HG02763 (cell line): ENCODE measurements around the gene PKP1.

Experiments
- ATAC-seq: cut with Tn5 transposase; IDR thresholded peaks from one replicate; pipeline ENCODE4 v1.9.1; 2021; ENCODE audit warnings: mild to moderate bottlenecking, moderate library complexity; ENCODE audit not compliant: unreplicated experiment

PKP1 gene

DNA sequence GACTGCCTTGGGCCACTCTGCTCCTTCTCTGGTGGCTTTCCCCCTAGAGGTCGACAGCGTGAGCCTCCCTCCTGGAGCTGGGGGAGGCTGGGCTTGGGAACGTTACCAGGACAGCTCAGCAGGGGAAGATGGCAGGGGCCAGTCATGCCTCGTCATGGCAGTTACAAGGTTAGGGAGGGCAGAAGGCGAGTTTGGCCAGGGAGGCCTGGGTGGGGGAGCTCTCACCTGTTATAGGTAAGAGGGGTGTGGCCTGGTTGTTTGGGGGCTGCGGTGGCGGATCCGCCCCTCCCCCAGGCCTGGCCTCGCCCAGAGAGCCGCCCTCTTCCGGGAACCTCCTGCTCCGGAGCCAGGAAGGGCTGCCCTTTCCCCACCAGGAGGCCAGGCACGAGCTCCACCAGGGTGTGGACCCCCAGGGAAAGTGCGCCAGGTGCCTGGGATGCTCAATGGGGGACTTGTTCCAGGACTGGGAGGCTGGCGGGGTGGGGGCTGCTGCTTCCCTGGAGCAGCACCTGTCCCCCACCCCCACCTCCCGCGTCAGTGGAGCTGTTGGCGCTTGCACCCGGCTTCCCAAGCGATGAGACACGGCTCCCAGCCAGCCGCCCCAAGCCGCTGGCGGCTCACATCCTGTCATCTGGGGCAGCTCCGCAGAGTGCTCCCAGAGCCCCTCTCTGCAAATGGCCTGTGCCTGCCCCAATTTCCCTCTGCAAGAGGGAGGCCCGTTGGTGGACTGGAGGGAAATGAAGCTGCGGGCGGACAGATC lies 23.6 kb upstream of the PKP1 start:
- ATAC-seq = no peak

GRCh38 chr1:201260236-201260590 lies 23.1 kb upstream of the PKP1 start:
- no peak for ATAC-seq

GRCh38 chr1:201260648-201261311 lies 22.5 kb upstream of the PKP1 start:
- no peak for ATAC-seq

GRCh38 chr1:201261771-201262547 lies 21.3 kb upstream of the PKP1 start:
- no peak for ATAC-seq

GRCh38 chr1:201262963-201263608 lies 20.2 kb upstream of the PKP1 start:
- no peak for ATAC-seq

GRCh38 chr1:201264072-201264471 lies 19.2 kb upstream of the PKP1 start:
- ATAC-seq = no peak

- no peak for ATAC-seq
Observed at GRCh38 chr1:201264554-201264953, 18.8 kb upstream of the PKP1 start.

DNA sequence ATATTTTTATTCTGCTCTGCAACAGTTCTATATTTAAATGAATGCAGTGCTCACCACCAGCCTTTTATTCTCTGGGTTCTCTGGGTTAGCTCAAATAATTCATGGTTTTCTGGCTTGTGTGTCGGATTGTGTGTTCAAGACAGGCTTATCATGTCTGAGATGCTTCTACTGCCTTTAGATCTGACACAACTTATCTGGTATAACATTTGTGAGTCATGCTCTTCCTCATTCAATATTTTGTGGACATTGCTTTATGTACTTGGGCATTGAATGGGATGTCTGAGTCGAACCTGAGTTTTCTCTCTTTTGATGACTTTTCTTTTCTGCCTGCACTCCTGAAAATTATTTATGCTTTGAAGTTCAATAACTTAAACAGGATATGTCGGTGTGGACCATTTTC lies 17.6 kb upstream of the PKP1 start:
- no peak for ATAC-seq

DNA sequence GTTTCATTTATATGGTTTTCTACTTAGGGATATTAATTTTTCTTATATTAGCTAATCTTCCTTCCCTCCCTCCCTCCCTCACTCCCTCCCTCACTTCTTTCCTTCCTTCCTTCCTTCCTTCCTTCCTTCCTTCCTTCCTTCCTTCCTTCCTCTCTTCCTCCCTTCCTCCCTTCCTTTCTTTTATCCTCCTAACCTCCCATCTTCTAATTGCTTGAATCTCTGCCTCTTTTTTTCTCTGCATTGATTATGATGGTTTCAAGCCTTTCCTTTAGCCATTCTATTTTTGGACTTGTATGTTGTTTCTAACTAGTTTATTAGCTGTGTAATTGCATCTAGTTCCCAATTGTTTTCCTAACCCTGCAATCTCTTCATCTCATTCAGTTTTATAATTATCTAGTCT lies 17.0 kb upstream of the PKP1 start:
- ATAC-seq = no peak

DNA sequence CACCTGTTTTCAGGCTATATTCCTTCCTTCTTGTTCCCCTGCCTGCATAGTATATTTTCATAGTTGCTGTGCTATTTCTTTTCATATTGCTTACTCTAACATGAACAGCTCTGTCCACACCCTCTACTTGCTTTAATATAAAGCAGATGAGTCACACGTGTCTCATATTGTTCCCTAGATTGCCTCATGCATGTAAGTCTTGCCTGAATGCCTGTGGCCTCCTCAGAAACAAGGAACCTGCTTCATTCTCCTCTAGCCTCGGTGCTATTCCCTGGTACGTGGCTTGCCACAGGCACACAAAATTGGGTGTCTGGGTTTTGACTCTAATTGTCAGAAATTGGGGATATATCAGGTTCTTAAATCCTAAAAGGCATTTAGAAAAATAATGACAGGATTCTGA lies 16.5 kb upstream of the PKP1 start:
- ATAC-seq = no peak

GRCh38 chr1:201267481-201268229 lies 15.7 kb upstream of the PKP1 start:
- no peak for ATAC-seq

- ATAC-seq = no peak
Observed at GRCh38 chr1:201268604-201269151, 14.6 kb upstream of the PKP1 start.

- no peak for ATAC-seq
Observed at GRCh38 chr1:201269281-201269680, 14.0 kb upstream of the PKP1 start.

GRCh38 chr1:201269900-201270410 lies 13.4 kb upstream of the PKP1 start:
- ATAC-seq = no peak

DNA sequence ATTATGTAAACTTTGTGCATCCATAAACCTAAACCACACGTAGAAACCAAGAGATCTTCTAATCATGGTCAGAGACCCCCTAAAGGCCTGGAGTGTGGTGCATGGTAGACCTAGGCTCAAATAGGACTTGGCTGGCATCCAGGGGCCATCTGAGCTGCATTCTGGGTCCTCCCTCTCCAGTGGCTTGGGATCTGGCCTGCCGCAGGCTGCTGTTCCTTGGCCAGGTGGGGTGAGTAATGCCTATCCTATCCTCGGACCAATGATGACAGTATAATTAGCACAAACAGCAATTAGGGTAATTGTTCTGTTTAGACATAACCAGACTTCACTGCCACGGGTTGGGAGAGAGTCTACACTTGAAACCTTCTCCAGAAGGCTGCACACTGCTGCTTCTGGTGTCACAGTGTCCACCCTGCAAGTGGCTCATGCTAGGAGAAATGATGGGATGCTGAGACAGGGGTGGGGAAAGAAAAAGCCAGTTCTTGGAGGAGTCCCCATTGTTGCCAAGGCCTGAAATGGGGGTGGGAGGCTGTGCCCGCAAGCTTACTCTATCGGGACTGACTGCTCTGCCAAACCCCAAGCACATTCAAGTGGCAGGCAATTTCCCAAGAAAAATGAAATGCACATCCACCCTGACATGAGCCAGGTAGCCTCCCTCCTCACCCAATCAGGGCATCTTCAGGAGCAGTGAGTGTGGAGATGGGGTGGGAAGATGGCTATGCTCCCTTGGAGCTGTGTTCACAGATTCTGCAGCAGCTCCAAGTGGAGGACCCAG lies 12.5 kb upstream of the PKP1 start:
- ATAC-seq = no peak

- no peak for ATAC-seq
Observed at GRCh38 chr1:201272799-201273198, 10.5 kb upstream of the PKP1 start.

GRCh38 chr1:201274616-201275252 lies 8.6 kb upstream of the PKP1 start:
- ATAC-seq = no peak

GRCh38 chr1:201275253-201275666 lies 8.0 kb upstream of the PKP1 start:
- no peak for ATAC-seq

- ATAC-seq = no peak
Observed at GRCh38 chr1:201276891-201277290, 6.4 kb upstream of the PKP1 start.
